Measurements from ENCODE around the gene KCNRG. TPM values are rescaled to one million over a fixed set of nuclear protein-coding genes. Genes with fewer than 3 reads are reported as not detected.
A peak's percentile ranks its signal among the peaks of the same experiment; 100 is the strongest.

KCNRG gene
- total and polyA plus RNA-seq, 7 experiments from 2014 or later: 0.29 to 0.97 (median 0.57) TPM

- intact Hi-C loops (cut with micrococcal nuclease): loop anchor here in 1 of 2 donors (10.0 kb wide), 2 partner anchors 1019 to 1461 kb away; partner anchors contain the start of genes FNDC3A and INTS6
- no peaks in the 10 kb centered on the region for H3K27me3 ChIP-seq (ENCODE audit: control insufficient read depth in 2 of 2, insufficient read depth in 2 of 2, low read length in 2 of 2)
- Mint-ChIP-seq H3K4me3 (no peak overlapping the region), H3K27ac (peak overlapping the region in 1 of 9 donors; percentile 40), H3K36me3 (peaks cover 0 to 26% (median 6%) of the 10 kb centered on the region in 5 donors), H3K9me3 (no peaks in the 10 kb centered on the region), H3K4me1 (peaks cover 10 to 23% (median 21%) of the 10 kb centered on the region in 7 donors), H3K27me3 (no peaks in the 10 kb centered on the region)
- H3K9me3 ChIP-seq (ENCODE audit: control insufficient read depth in 2 of 3, low read length in 3 of 3): no peaks in the 10 kb centered on the region
- ATAC-seq (no peak), DNase-seq (no peak)
- ChIA-PET POLR2A (interaction anchor here (2.2 kb wide), 1 partner anchor 132 kb away, joined by 10 read pairs; no protein-coding TSS in a partner anchor), CTCF (no interaction called here)
- H3K36me3 ChIP-seq (ENCODE audit: control insufficient read depth in 2 of 3, insufficient read depth in 3 of 3, low read length in 3 of 3): peaks cover 0 to 7% (median 0%) of the 10 kb centered on the region in 3 experiments
- H3K27ac ChIP-seq (ENCODE audit: low read depth, low read length): no peak overlapping the region
- H3K4me3 ChIP-seq (ENCODE audit: low read length): no peak overlapping the region
- H3K4me1 ChIP-seq (ENCODE audit: control insufficient read depth in 2 of 2, insufficient read depth in 2 of 2, low read length in 2 of 2): peaks cover 12 to 14% of the 10 kb centered on the region in 2 donors
Measured at GRCh38 chr13:49993666-49994065, 21.6 kb upstream of the KCNRG start.

DNA sequence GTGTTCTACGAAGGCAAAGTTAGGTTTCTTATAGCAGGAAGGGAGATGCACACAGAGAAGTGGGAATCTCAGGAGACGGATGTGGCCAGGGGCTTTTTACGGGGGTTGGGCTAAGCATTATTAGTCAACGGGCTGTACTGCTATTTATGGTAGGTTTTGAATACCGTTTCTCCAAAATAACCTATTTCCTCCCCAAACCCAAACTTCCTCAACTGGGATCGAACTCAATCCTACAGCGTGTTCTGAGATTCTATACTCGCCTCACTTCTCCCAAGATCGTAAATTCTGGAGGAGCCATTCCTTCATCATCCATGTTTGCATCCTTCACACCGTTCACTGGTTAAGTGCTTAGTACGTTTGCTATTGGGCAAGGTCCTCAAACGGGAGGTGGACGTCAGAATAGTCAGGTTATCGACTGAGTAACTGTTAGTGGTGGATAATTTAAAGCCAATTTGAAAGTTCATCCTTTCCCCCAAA, 19.6 kb upstream of the KCNRG start:
- Mint-ChIP-seq H3K27ac (peak overlapping the region; percentile 50 to 87 (median 74)), H3K9me3 (no peaks in the 10 kb centered on the region), H3K4me1 (peaks cover 16 to 43% (median 38%) of the 10 kb centered on the region in 7 donors), H3K36me3 (peaks cover 0 to 24% (median 6%) of the 10 kb centered on the region in 5 donors), H3K4me3 (peak overlapping the region; percentile 67 to 86 (median 83)), H3K27me3 (no peaks in the 10 kb centered on the region)
- H3K4me3 ChIP-seq (ENCODE audit: low read length): peak overlapping the region; percentile 69
- DNase-seq (peak in 1 of 9 donors; percentile 11), ATAC-seq (no peak)
- intact Hi-C loops (cut with micrococcal nuclease): loop anchor here (1.0 to 10.0 kb wide), 17 partner anchors 19 to 1959 kb away; partner anchors contain the start of genes CAB39L (in 2 of the 2), SETDB2 (in 2 of the 2), DHRS12 (in 1 of the 2) and FNDC3A (in 1 of the 2)
- H3K27me3 ChIP-seq (ENCODE audit: control insufficient read depth in 2 of 2, insufficient read depth in 2 of 2, low read length in 2 of 2): no peaks in the 10 kb centered on the region
- H3K9me3 ChIP-seq (ENCODE audit: control insufficient read depth in 2 of 3, low read length in 3 of 3): no peaks in the 10 kb centered on the region
- H3K27ac ChIP-seq (ENCODE audit: low read depth, low read length): peak overlapping the region; percentile 69
- ChIA-PET CTCF (interaction anchor here (0.5 to 2.4 kb wide), 2 partner anchors 61 to 129 kb away, joined by 3 to 18 read pairs; no protein-coding TSS in a partner anchor), POLR2A (interaction anchor here (1.0 to 5.6 kb wide), 7 partner anchors 85 to 914 kb away, joined by 3 to 119 read pairs (median 8); partner anchors contain the start of gene RNASEH2B)
- peaks cover 0 to 18% (median 5%) of the 10 kb centered on the region in 3 experiments for H3K36me3 ChIP-seq (ENCODE audit: control insufficient read depth in 2 of 3, insufficient read depth in 3 of 3, low read length in 3 of 3)
- H3K4me1 ChIP-seq (ENCODE audit: control insufficient read depth in 2 of 2, insufficient read depth in 2 of 2, low read length in 2 of 2): peaks cover 25 to 31% of the 10 kb centered on the region in 2 donors

- peak overlapping the region; percentile 69 for H3K4me3 ChIP-seq (ENCODE audit: low read length)
- no peaks in the 10 kb centered on the region for H3K9me3 ChIP-seq (ENCODE audit: control insufficient read depth in 2 of 3, low read length in 3 of 3)
- Mint-ChIP-seq H3K4me3 (peak overlapping the region; percentile 72 to 95 (median 83)), H3K27me3 (no peaks in the 10 kb centered on the region), H3K4me1 (peaks cover 16 to 48% (median 43%) of the 10 kb centered on the region in 7 donors), H3K9me3 (no peaks in the 10 kb centered on the region), H3K27ac (peak overlapping the region; percentile 50 to 87 (median 82)), H3K36me3 (peaks cover 0 to 25% (median 6%) of the 10 kb centered on the region in 5 donors)
- POLR2A ChIA-PET: interaction anchor here (0.7 to 5.6 kb wide), 18 partner anchors 10 to 914 kb away, joined by 3 to 119 read pairs (median 7); partner anchors contain the start of genes CAB39L, KCNRG, KPNA3 and RNASEH2B
- peaks cover 0 to 18% (median 5%) of the 10 kb centered on the region in 3 experiments for H3K36me3 ChIP-seq (ENCODE audit: control insufficient read depth in 2 of 3, insufficient read depth in 3 of 3, low read length in 3 of 3)
- no peaks in the 10 kb centered on the region for H3K27me3 ChIP-seq (ENCODE audit: control insufficient read depth in 2 of 2, insufficient read depth in 2 of 2, low read length in 2 of 2)
- ATAC-seq (peak; percentile 77), DNase-seq (peak; percentile 69 to 92 (median 78))
- peaks cover 25 to 31% of the 10 kb centered on the region in 2 donors for H3K4me1 ChIP-seq (ENCODE audit: control insufficient read depth in 2 of 2, insufficient read depth in 2 of 2, low read length in 2 of 2)
- CTCF ChIA-PET: interaction anchor here (0.5 to 2.4 kb wide), 7 partner anchors 18 to 916 kb away, joined by 3 to 22 read pairs (median 14); partner anchors contain the start of gene KCNRG
- intact Hi-C loops (cut with micrococcal nuclease): loop anchor here (1.0 to 10.0 kb wide), 17 partner anchors 20 to 1960 kb away; partner anchors contain the start of genes CAB39L (in 2 of the 2), SETDB2 (in 2 of the 2), DHRS12 (in 1 of the 2) and FNDC3A (in 1 of the 2)
- peak overlapping the region; percentile 69 for H3K27ac ChIP-seq (ENCODE audit: low read depth, low read length)
Measured at GRCh38 chr13:49996161-49996915, 18.9 kb upstream of the KCNRG start.

DNA sequence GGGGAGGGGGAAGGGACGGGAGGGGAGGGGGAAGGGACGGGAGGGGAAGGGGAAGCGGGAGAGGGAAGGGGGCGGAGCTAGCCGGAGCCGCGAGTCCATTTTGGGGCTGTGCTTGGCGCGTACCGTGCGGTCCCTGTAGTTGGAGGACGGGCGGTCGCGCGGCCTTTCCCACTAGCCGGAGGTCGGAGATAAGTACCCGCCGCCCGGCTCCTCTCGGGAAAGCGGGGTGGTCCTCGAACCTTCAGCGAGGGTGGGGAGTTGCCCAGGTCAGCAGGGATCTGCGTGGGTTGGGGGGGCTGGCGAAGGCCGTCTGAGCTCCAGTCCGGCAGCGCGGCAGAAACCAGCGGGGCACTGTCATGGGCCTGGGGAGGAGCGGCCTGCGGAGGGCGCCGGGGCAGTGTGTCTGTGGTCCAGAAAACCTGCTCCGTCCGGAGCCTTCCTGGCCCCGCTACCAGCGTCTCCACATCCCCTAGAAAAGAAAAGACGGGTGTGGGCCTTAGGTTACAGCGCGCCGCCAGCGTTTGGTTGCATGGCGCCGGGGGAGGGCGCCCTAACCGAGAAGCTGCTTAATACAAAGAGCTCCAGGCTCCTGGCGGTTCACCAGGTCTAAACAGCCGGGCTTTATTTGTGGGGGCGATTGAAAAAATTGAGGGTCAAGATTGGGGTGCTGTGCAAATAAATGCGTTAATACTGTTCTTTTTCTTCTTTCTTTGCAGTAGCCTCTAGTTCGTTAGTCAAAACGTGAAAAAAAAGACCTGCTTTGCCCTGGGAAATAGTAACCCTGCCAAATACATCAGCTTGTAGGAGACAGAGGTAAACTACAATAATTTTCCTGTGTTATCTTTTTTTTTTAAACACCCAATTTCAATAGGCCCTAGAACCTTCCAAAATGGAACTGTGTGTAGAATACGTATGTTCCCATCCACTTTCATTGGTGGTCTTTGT, 18.0 kb upstream of the KCNRG start, which contains the start of gene TRIM13:
TSS of gene TRIM13 (plus strand) at position 92 of the 945 bp plus-strand sequence. CDS start 14,899 bp downstream, outside the sequence.
- CTCF ChIA-PET: interaction anchor here (0.6 to 2.4 kb wide), 20 partner anchors 14 to 1948 kb away, joined by 3 to 22 read pairs (median 4); partner anchors contain the start of gene KCNRG
- Histone ChIP-seq H3K9me3 (ENCODE audit: control insufficient read depth in 2 of 3, low read length in 3 of 3) (no peaks in the 10 kb centered on the region), H3K27ac (ENCODE audit: low read depth, low read length) (peak within 1 kb of the TSS; percentile 89), H3K4me3 (ENCODE audit: low read length) (peak within 1 kb of the TSS; percentile 97), H3K36me3 (ENCODE audit: control insufficient read depth in 2 of 3, insufficient read depth in 3 of 3, low read length in 3 of 3) (peaks cover 0 to 18% (median 5%) of the 10 kb centered on the region in 3 experiments), H3K27me3 (ENCODE audit: control insufficient read depth in 2 of 2, insufficient read depth in 2 of 2, low read length in 2 of 2) (no peaks in the 10 kb centered on the region), H3K4me1 (ENCODE audit: control insufficient read depth in 2 of 2, insufficient read depth in 2 of 2, low read length in 2 of 2) (peaks cover 25 to 31% of the 10 kb centered on the region in 2 donors)
- Mint-ChIP-seq H3K4me3 (peak within 1 kb of the TSS; percentile 83 to 95 (median 86)), H3K27me3 (no peaks in the 10 kb centered on the region), H3K27ac (peak within 1 kb of the TSS; percentile 84 to 92 (median 87)), H3K36me3 (peaks cover 0 to 20% (median 6%) of the 10 kb centered on the region in 5 donors), H3K4me1 (peaks cover 16 to 57% (median 49%) of the 10 kb centered on the region in 7 donors), H3K9me3 (no peaks in the 10 kb centered on the region)
- DNase-seq (peak; percentile 64 to 85 (median 82)), ATAC-seq (peak; percentile 88)
- intact Hi-C loops (cut with micrococcal nuclease): loop anchor here (1.0 to 10.0 kb wide), 28 partner anchors 9 to 1960 kb away; partner anchors contain the start of genes CAB39L (in 2 of the 2), INTS6 (in 2 of the 2), SETDB2 (in 2 of the 2) and SPRYD7 (in 2 of the 2)
- POLR2A ChIA-PET: interaction anchor here (0.5 to 5.6 kb wide), 30 partner anchors 9 to 1382 kb away, joined by 3 to 119 read pairs (median 4); partner anchors contain the start of genes CAB39L, EBPL, KCNRG and KPNA3

GRCh38 chr13:49997955-49998354, 17.3 kb upstream of the KCNRG start:
- ATAC-seq: no peak
- H3K4me1 Mint-ChIP-seq: peaks cover 16 to 65% (median 50%) of the 10 kb centered on the region in 7 donors
- CTCF ChIA-PET: interaction anchor here (0.6 to 2.4 kb wide), 17 partner anchors 13 to 1071 kb away, joined by 3 to 22 read pairs (median 4); no protein-coding TSS in a partner anchor
- no peak for DNase-seq
- POLR2A ChIA-PET: interaction anchor here (0.5 to 5.6 kb wide), 26 partner anchors 8 to 1455 kb away, joined by 3 to 119 read pairs (median 4); partner anchors contain the start of genes CAB39L, EBPL, INTS6 and KCNRG
- H3K27ac ChIP-seq (ENCODE audit: low read depth, low read length): peak overlapping the region; percentile 89
- H3K36me3 ChIP-seq (ENCODE audit: control insufficient read depth in 2 of 3, insufficient read depth in 3 of 3, low read length in 3 of 3): peaks cover 0 to 18% (median 5%) of the 10 kb centered on the region in 3 experiments
- H3K9me3 Mint-ChIP-seq: no peaks in the 10 kb centered on the region
- H3K36me3 Mint-ChIP-seq: peaks cover 0 to 18% (median 6%) of the 10 kb centered on the region in 5 donors
- H3K27ac Mint-ChIP-seq: peak overlapping the region in 8 of 9 donors; percentile 65 to 92 (median 85)
- no peaks in the 10 kb centered on the region for H3K27me3 ChIP-seq (ENCODE audit: control insufficient read depth in 2 of 2, insufficient read depth in 2 of 2, low read length in 2 of 2)
- H3K27me3 Mint-ChIP-seq: no peaks in the 10 kb centered on the region
- peak overlapping the region; percentile 83 to 95 (median 86) for H3K4me3 Mint-ChIP-seq
- peak overlapping the region; percentile 97 for H3K4me3 ChIP-seq (ENCODE audit: low read length)
- H3K4me1 ChIP-seq (ENCODE audit: control insufficient read depth in 2 of 2, insufficient read depth in 2 of 2, low read length in 2 of 2): peaks cover 25 to 31% of the 10 kb centered on the region in 2 donors
- no peaks in the 10 kb centered on the region for H3K9me3 ChIP-seq (ENCODE audit: control insufficient read depth in 2 of 3, low read length in 3 of 3)
- intact Hi-C loops (cut with micrococcal nuclease): loop anchor here (1.0 to 10.0 kb wide), 27 partner anchors 8 to 1961 kb away; partner anchors contain the start of genes CAB39L (in 2 of the 2), INTS6 (in 2 of the 2), SETDB2 (in 2 of the 2) and SPRYD7 (in 2 of the 2)

Data from naive thymus-derived CD4-positive, alpha-beta T cell (primary cell).